CD8-positive, alpha-beta memory T cell (primary cell): ENCODE results near the gene TMEM170A. TPM values are rescaled to one million over a fixed set of nuclear protein-coding genes. Genes with fewer than 3 reads are reported as not detected.
A peak's percentile ranks its signal among the peaks of the same experiment; 100 is the strongest.
"Not testable (repeated sequence)": the region's sequence is repeated elsewhere in the genome, so short reads cannot be mapped to it uniquely, and the experiment has no call there.

ENCODE experiments used
- CTCF ChIA-PET: fragments of 350-600 bp; sonication (Branson Sonifier 250); formaldehyde crosslinking; loops from one replicate; lab custom pipeline; 2021; ENCODE audit warnings: antibody characterized with exemption; lab: Charles Lee
- POLR2A ChIA-PET: fragments of 350-600 bp; sonication (Branson Sonifier 250); formaldehyde crosslinking; loops from one replicate; lab custom pipeline; 2021; ENCODE audit warnings: antibody characterized with exemption; lab: Charles Lee
- DNase-seq, 5 donors: peaks; one replicate each; pipeline versions ENCODE4 v3.0.0 to v3.0.0-alpha.2; 2020 to 2022; ENCODE audit warnings: mixed read lengths in 1 of 5
- H3K27ac ChIP-seq: one replicate; pipeline ENCODE4 v1.7.0; 2013; ENCODE audit warnings: low read depth, mild to moderate bottlenecking, low read length, moderate library complexity
- H3K27me3 ChIP-seq: 2 replicates; pipeline ENCODE4 v1.7.0; 2013; ENCODE audit warnings: low read length, mild to moderate bottlenecking; ENCODE audit not compliant: insufficient read depth, poor library complexity, severe bottlenecking
- H3K36me3 ChIP-seq: 2 replicates; pipeline ENCODE4 v1.7.0; 2013; ENCODE audit warnings: mild to moderate bottlenecking, low read length, moderate library complexity; ENCODE audit not compliant: insufficient read depth
- H3K4me1 ChIP-seq: 2 replicates; pipeline ENCODE4 v1.7.0; 2013; ENCODE audit warnings: mild to moderate bottlenecking, low read length, moderate library complexity; ENCODE audit not compliant: insufficient read depth
- H3K4me3 ChIP-seq: 2 replicates; pipeline ENCODE4 v1.7.0; 2013; ENCODE audit warnings: mild to moderate bottlenecking, low read length
- H3K9me3 ChIP-seq: 2 replicates; pipeline ENCODE4 v1.7.0; 2013; ENCODE audit warnings: mild to moderate bottlenecking, low read length
- H3K27ac Mint-ChIP-seq, 8 donors: one replicate each; pipeline ENCODE4 v1.8.0; 2020 to 2021; ENCODE audit warnings: mixed read lengths in 8 of 8, mild to moderate bottlenecking in 6 of 8, inconsistent platforms in 3 of 8, moderate library complexity in 3 of 8
- H3K27me3 Mint-ChIP-seq, 2 donors: one replicate each; pipeline ENCODE4 v1.8.0; 2020 to 2021; ENCODE audit warnings: mixed read lengths in 2 of 2, mild to moderate bottlenecking in 1 of 2, moderate library complexity in 1 of 2
- H3K36me3 Mint-ChIP-seq, 3 donors: one replicate each; pipeline ENCODE4 v1.8.0; 2020 to 2021; ENCODE audit warnings: mixed read lengths in 3 of 3, inconsistent platforms in 1 of 3, mild to moderate bottlenecking in 1 of 3
- H3K4me1 Mint-ChIP-seq, 3 donors: one replicate each; pipeline ENCODE4 v1.8.0; 2020 to 2021; ENCODE audit warnings: mixed read lengths in 3 of 3, inconsistent platforms in 1 of 3, mild to moderate bottlenecking in 1 of 3
- H3K4me3 Mint-ChIP-seq, 7 donors: one replicate each; pipeline ENCODE4 v1.8.0; 2020 to 2021; ENCODE audit warnings: mixed read lengths in 7 of 7, mild to moderate bottlenecking in 6 of 7, moderate library complexity in 4 of 7, inconsistent platforms in 2 of 7
- H3K9me3 Mint-ChIP-seq, 5 donors: one replicate each; pipeline ENCODE4 v1.8.0; 2020 to 2022; ENCODE audit warnings: mixed read lengths in 5 of 5, mild to moderate bottlenecking in 3 of 5, moderate library complexity in 2 of 5, inconsistent platforms in 1 of 5
- polyA plus RNA-seq: library from polyadenylated mRNA; unstranded; fragments of 300-500 nt; fragmentation: Illumina TruSeq; gene quantifications from one replicate; pipeline ENCODE4 v1.2.3, GENCODE V29; 2021
- total RNA-seq, 2 experiments: library from RNA; stranded (reverse); gene quantifications; one replicate each; pipeline ENCODE4 v1.2.3, GENCODE V29; 2021

TMEM170A gene
- total and polyA plus RNA-seq, 3 experiments from 2014 or later = 40.9 to 41.8 (median 41.7) TPM

GRCh38 chr16:75466760-75467159 is 2.3 kb upstream of the TMEM170A start:
- ChIA-PET CTCF (interaction anchor here (1.4 kb wide), 1 partner anchor 297 kb away, joined by 4 read pairs; no protein-coding TSS in a partner anchor), POLR2A (no interaction called here)

GRCh38 chr16:75463389-75464121 is 934 bp downstream of the TMEM170A start:
- Histone ChIP-seq H3K4me3 (peak overlapping the region; percentile 91), H3K27ac (peak overlapping the region; percentile 96), H3K4me1 (peaks cover 30% of the 10 kb centered on the region)
- H3K9me3 ChIP-seq, H3K9me3 Mint-ChIP-seq, H3K36me3 ChIP-seq, H3K27me3 ChIP-seq, H3K27me3 Mint-ChIP-seq: not testable (repeated sequence)
- POLR2A ChIA-PET = interaction anchor here (0.9 to 3.2 kb wide), 6 partner anchors 19 to 185 kb away, joined by 3 to 21 read pairs (median 6); partner anchors contain the start of genes ADAT1, CFDP1, KARS1 and TERF2IP
- DNase-seq = peak in 1 of 5 donors; percentile 18
- Mint-ChIP-seq H3K4me1 (peaks cover 46 to 56% (median 55%) of the 10 kb centered on the region in 3 donors), H3K4me3 (peak overlapping the region; percentile 85 to 98 (median 92)), H3K36me3 (peaks cover 0 to 15% (median 3%) of the 10 kb centered on the region in 3 donors), H3K27ac (peak overlapping the region; percentile 88 to 98 (median 93))
- CTCF ChIA-PET = interaction anchor here (0.8 to 2.8 kb wide), 15 partner anchors 9 to 301 kb away, joined by 3 to 37 read pairs (median 4); partner anchors contain the start of genes ADAT1, CFDP1, KARS1 and TERF2IP

More at GRCh38 chr16:75466760-75467159, 2.3 kb upstream of the TMEM170A start:
- Mint-ChIP-seq H3K9me3 (no peaks in the 10 kb centered on the region), H3K4me3 (peak overlapping the region in 1 of 7 donors; percentile 26), H3K4me1 (peaks cover 25 to 26% (median 26%) of the 10 kb centered on the region in 3 donors), H3K27me3 (peaks cover 0 to 4% of the 10 kb centered on the region in 2 donors), H3K36me3 (peaks cover 0 to 6% (median 0%) of the 10 kb centered on the region in 3 donors), H3K27ac (no peak overlapping the region)
- Histone ChIP-seq H3K4me3 (no peak overlapping the region), H3K36me3 (no peaks in the 10 kb centered on the region), H3K4me1 (peaks cover 21% of the 10 kb centered on the region), H3K9me3 (no peaks in the 10 kb centered on the region), H3K27ac (no peak overlapping the region), H3K27me3 (no peaks in the 10 kb centered on the region)
- DNase-seq = no peak

GRCh38 chr16:75462806-75463205 is 1.7 kb downstream of the TMEM170A start:
- Mint-ChIP-seq H3K27me3 (peaks cover 0 to 1% of the 10 kb centered on the region in 2 donors), H3K4me3 (peak overlapping the region; percentile 85 to 98 (median 92)), H3K4me1 (peaks cover 53 to 63% (median 63%) of the 10 kb centered on the region in 3 donors), H3K36me3 (peaks cover 0 to 21% (median 5%) of the 10 kb centered on the region in 3 donors), H3K27ac (peak overlapping the region; percentile 88 to 98 (median 93)), H3K9me3 (no peaks in the 10 kb centered on the region)
- Histone ChIP-seq H3K4me3 (peak overlapping the region; percentile 91), H3K9me3 (no peaks in the 10 kb centered on the region), H3K27ac (no peak overlapping the region), H3K4me1 (peaks cover 30% of the 10 kb centered on the region), H3K36me3 (no peaks in the 10 kb centered on the region), H3K27me3 (no peaks in the 10 kb centered on the region)
- CTCF ChIA-PET = interaction anchor here (1.0 kb wide), 1 partner anchor 29 kb away, joined by 3 read pairs; the partner anchor contains the start of gene CFDP1
- POLR2A ChIA-PET = interaction anchor here (1.0 kb wide), 1 partner anchor 101 kb away, joined by 3 read pairs; no protein-coding TSS in a partner anchor
- DNase-seq = peak in 2 of 5 donors; percentile 29 to 50

GRCh38 chr16:75461575-75461974 is 2.9 kb downstream of the TMEM170A start:
- Mint-ChIP-seq H3K27ac (peak overlapping the region in 7 of 8 donors; percentile 40 to 95 (median 77)), H3K4me3 (peak overlapping the region in 4 of 7 donors; percentile 39 to 87 (median 55)), H3K27me3 (peaks cover 0 to 3% of the 10 kb centered on the region in 2 donors), H3K9me3 (no peaks in the 10 kb centered on the region), H3K4me1 (peaks cover 60 to 75% (median 73%) of the 10 kb centered on the region in 3 donors), H3K36me3 (peaks cover 0 to 24% (median 5%) of the 10 kb centered on the region in 3 donors)
- CTCF ChIA-PET = no interaction called here
- DNase-seq = no peak
- POLR2A ChIA-PET = no interaction called here
- Histone ChIP-seq H3K27me3 (no peaks in the 10 kb centered on the region), H3K36me3 (no peaks in the 10 kb centered on the region), H3K27ac (no peak overlapping the region), H3K4me3 (no peak overlapping the region), H3K9me3 (no peaks in the 10 kb centered on the region), H3K4me1 (peaks cover 37% of the 10 kb centered on the region)

- ChIA-PET POLR2A (no interaction called here), CTCF (no interaction called here)
- Histone ChIP-seq H3K36me3 (no peaks in the 10 kb centered on the region), H3K27me3 (no peaks in the 10 kb centered on the region), H3K4me3 (no peak overlapping the region), H3K9me3 (no peaks in the 10 kb centered on the region), H3K4me1 (peaks cover 37% of the 10 kb centered on the region), H3K27ac (no peak overlapping the region)
- no peak for DNase-seq
- Mint-ChIP-seq H3K36me3 (peaks cover 0 to 24% (median 5%) of the 10 kb centered on the region in 3 donors), H3K27ac (peak overlapping the region in 7 of 8 donors; percentile 4 to 95 (median 82)), H3K27me3 (peaks cover 0 to 3% of the 10 kb centered on the region in 2 donors), H3K4me3 (peak overlapping the region in 5 of 7 donors; percentile 1 to 77 (median 19)), H3K9me3 (no peaks in the 10 kb centered on the region), H3K4me1 (peaks cover 70 to 86% (median 85%) of the 10 kb centered on the region in 3 donors)
These were observed 4.0 kb downstream of the TMEM170A start for GRCh38 chr16:75460446-75460845.

- Histone ChIP-seq H3K4me3 (no peak overlapping the region), H3K4me1 (peaks cover 31% of the 10 kb centered on the region), H3K9me3 (no peaks in the 10 kb centered on the region), H3K36me3 (no peaks in the 10 kb centered on the region), H3K27ac (no peak overlapping the region), H3K27me3 (no peaks in the 10 kb centered on the region)
- DNase-seq = no peak
- Mint-ChIP-seq H3K4me1 (peaks cover 70 to 88% (median 86%) of the 10 kb centered on the region in 3 donors), H3K27me3 (peaks cover 0 to 3% of the 10 kb centered on the region in 2 donors), H3K4me3 (peak overlapping the region in 2 of 7 donors; percentile 28 to 67), H3K27ac (peak overlapping the region in 5 of 8 donors; percentile 12 to 78 (median 55)), H3K36me3 (peaks cover 0 to 24% (median 5%) of the 10 kb centered on the region in 3 donors), H3K9me3 (no peaks in the 10 kb centered on the region)
- ChIA-PET POLR2A (no interaction called here), CTCF (no interaction called here)
These were observed 4.8 kb downstream of the TMEM170A start for GRCh38 chr16:75459691-75460090.

GRCh38 chr16:75458439-75458838 is 6.0 kb downstream of the TMEM170A start:
- H3K4me3 Mint-ChIP-seq = no peak overlapping the region
- no peak overlapping the region for H3K4me3 ChIP-seq
- DNase-seq = no peak
- peaks cover 0 to 22% (median 5%) of the 10 kb centered on the region in 3 donors for H3K36me3 Mint-ChIP-seq
- no peaks in the 10 kb centered on the region for H3K9me3 Mint-ChIP-seq
- peaks cover 76 to 96% (median 94%) of the 10 kb centered on the region in 3 donors for H3K4me1 Mint-ChIP-seq
- peaks cover 31% of the 10 kb centered on the region for H3K4me1 ChIP-seq
- peaks cover 0 to 2% of the 10 kb centered on the region in 2 donors for H3K27me3 Mint-ChIP-seq
- POLR2A ChIA-PET = interaction anchor here (1.0 kb wide), 1 partner anchor 189 kb away, joined by 3 read pairs; the partner anchor contains the start of genes KARS1 and TERF2IP
- H3K27ac Mint-ChIP-seq = peak overlapping the region in 6 of 8 donors; percentile 12 to 58 (median 44)
- H3K36me3 ChIP-seq = no peaks in the 10 kb centered on the region
- H3K27me3 ChIP-seq = no peaks in the 10 kb centered on the region
- CTCF ChIA-PET = no interaction called here
- H3K9me3 ChIP-seq = no peaks in the 10 kb centered on the region
- no peak overlapping the region for H3K27ac ChIP-seq
